GM19023 (cell line): ENCODE data around the gene TBC1D10A.
A peak's percentile ranks its signal among the peaks of the same experiment; 100 is the strongest.
"Not testable (repeated sequence)": the region's sequence is repeated elsewhere in the genome, so short reads cannot be mapped to it uniquely, and the experiment has no call there.

Source experiments
- ATAC-seq: cut with Tn5 transposase; IDR thresholded peaks from one replicate; pipeline ENCODE4 v1.9.1; 2021; ENCODE audit warnings: mild to moderate bottlenecking, moderate library complexity; ENCODE audit not compliant: unreplicated experiment

TBC1D10A gene

GRCh38 chr22:30347255-30347892, 20.6 kb upstream of the TBC1D10A start:
- no peak for ATAC-seq

- no peak for ATAC-seq
Measured at GRCh38 chr22:30344447-30345200, 17.9 kb upstream of the TBC1D10A start.

DNA sequence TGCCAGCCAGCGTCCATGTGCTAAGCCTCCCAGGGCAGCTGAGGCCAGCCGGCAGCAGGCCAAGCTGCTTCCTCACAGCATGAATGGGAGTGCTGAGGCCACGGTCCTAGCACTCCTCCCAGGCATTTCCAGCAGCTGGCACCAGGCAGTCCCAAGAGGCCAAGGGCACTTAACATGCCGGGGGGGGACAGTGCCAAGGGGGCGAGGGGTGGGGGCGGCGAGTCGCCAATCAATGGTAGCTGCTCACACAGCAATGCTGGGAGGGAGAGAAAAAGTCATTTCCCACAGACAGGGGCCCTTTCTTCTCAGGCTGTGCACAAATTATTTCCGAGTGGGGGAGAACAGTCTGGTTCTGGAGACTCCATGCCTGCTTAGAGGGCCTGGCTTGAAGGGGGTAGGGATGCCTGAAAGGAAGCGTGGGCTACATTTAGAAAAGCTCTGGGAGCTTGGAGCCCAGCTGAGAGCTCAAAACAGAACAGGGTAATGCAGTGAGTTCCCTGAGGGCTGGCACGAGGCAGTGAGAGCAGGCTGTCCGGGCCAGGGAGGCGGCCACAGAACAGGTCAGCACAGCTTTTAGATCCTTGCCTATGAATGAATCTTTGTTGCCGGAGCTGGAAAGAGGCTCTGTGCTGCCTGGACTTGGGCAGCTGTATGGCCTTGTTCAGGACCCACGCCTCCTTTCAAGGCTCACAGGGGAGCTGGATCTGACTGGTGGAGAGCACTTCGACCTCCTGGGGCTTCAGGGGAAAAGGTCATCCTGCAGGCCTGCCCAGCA, 14.4 kb upstream of the TBC1D10A start:
- ATAC-seq: no peak

- ATAC-seq: no peak
Measured at GRCh38 chr22:30338802-30339201, 12.1 kb upstream of the TBC1D10A start.

- not testable (repeated sequence) for ATAC-seq
Measured at GRCh38 chr22:30338341-30338740, 11.6 kb upstream of the TBC1D10A start.

- no peak for ATAC-seq
Measured at GRCh38 chr22:30337461-30337778, 10.7 kb upstream of the TBC1D10A start.

GRCh38 chr22:30336752-30337460, 10.2 kb upstream of the TBC1D10A start:
- no peak for ATAC-seq

- ATAC-seq: no peak
Measured at GRCh38 chr22:30335236-30335635, 8.5 kb upstream of the TBC1D10A start.

DNA sequence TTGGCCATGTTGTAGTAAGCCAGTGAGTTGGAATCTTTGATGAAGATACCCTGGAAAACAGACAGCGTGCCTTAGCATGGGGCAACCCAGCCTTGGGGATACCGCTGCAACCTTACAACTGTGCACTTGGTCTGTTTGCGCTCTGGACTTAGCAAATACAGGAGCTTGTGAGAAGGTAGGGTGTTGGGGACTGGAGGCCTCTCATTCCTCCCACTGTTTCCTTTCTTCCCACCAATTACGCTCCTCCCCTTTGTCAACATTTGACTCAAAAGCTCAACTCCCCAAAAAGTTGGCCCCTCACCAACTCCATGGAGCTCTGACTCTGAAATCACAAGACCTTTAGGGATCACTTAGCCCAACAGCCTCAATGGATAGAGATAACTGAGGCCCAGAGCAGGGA, 7.9 kb upstream of the TBC1D10A start:
- no peak for ATAC-seq

DNA sequence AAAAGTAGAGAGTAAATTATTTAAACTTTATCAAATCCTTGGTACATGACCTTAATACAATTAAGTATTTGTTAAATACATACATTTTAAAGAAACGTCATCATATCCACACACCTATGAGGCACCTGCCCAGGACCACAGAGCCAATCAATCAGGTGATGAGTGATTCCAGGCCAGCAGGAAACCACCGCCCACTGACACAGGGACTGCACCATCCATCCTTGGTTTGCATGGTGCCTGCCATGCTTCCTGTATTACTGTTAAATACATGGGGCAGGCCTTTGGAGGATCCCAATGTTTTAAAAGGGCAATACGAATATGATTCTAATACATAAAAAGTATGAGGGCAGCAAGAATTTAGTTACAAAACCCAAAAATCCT, 7.0 kb upstream of the TBC1D10A start:
- ATAC-seq: no peak

DNA sequence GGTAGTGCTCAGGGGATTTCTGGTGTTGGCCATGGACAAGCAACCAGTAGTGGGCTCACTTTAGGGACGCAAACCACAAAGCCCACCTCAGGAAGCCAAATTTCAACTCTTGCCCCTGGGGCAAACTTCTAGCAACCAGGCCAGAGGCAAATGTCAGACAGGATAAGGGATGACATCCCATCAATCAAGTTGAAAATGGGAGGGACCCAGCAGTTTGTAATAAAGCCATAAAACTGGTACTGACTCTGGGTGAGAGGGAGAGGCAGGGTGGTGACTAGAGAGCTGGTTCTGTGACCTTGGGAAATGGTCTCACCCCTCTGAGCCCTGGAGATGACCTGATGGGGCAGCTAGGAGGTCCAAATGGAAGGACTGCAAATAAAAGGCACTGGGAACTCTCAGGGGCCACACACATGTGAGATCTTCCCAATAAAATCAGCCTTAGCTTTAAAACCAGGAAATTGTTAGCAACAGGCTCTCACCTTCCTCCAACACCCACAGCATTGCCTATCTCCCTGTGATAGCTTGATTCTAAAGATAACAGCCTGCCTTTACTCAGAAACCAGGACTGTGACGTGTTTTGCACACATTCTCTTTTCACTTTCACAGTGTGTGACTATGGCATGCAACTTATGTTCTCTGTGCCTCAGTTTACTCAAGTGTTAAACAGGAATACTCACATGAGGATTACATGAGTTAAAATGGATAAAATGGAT, 6.4 kb upstream of the TBC1D10A start:
- no peak for ATAC-seq

- ATAC-seq: no peak
Measured at GRCh38 chr22:30332551-30332950, 5.8 kb upstream of the TBC1D10A start.

DNA sequence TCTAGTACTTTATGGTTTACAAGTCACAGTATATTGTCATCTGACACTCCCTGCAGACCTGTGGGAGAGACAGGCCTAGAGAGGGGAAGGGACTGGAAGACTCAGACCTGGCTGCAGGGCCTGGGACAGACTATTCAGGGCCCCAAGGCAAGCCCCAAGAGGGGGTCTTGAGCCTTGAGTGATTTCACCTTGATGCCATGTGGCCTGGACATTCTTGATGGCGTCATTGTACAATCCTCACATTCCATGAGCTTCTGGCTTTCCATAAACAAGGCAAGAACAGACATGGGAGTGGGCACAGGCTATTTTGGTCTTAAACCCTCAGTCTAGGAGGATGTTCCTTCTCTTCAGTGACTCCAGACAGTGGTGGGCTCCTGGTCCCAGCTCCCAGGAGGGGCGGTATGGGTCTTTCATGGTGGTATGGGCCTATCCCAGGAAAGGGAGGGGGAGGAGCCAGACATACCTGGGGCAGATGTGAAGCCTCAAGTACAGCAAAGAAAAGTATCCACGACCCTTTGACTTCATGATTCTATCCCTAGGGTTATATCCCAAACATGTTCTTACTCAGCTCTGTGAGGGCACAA, 1.8 kb upstream of the TBC1D10A start:
- no peak for ATAC-seq

- ATAC-seq: no peak
Measured at GRCh38 chr22:30327864-30328345, 1.2 kb upstream of the TBC1D10A start.

DNA sequence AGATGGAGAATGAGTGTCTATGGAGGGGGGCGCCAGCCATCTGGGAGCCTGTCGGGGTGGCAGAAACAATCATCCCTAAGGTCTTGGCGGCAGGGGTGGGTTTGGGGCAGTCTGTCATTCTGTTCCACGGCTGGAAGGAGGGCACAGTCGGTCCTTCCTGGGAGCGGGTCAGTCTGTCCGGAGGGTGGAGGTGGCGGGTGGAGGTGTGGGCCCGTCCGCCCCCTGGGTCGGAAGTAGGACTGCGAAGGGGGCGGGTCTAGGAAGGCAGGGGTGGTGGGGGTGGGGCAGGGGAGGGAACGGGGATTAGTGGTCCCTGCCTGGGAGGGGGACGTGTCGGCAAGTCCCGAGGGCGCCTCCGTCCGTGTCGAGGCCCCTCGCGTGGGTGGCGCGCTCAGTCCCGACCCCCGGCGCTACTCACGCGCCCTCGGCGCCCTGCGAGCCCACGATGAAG, 461 bp downstream of the TBC1D10A start:
- peak; percentile 33 for ATAC-seq

DNA sequence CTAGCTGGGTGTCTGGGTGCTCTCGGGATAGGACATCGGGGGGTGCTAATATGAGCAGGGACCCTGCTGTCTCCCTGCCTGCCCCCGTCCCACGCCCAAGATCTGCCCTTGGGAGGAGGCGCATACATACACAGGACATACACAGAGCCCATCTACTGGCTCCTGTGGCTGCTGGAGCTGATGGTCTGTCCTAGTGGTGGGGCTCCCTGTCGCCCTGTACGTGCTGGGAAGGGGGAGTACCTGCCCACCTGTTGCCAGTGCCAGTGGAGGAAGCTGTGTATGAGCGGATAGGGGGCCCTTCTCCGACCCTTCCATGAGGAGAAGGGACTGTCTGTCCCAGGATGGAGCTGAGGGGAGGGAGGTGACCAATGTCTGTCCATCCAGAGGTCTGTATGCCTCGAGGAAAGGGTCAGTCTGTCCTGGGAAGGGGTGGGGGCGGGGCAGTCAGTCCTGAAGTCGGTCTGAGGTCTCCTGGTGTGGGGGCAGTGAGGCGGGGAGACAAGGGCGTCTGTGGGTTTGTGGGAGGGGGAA, 952 bp downstream of the TBC1D10A start:
- no peak for ATAC-seq

- no peak for ATAC-seq
Measured at GRCh38 chr22:30325065-30325720, 1.5 kb downstream of the TBC1D10A start.

DNA sequence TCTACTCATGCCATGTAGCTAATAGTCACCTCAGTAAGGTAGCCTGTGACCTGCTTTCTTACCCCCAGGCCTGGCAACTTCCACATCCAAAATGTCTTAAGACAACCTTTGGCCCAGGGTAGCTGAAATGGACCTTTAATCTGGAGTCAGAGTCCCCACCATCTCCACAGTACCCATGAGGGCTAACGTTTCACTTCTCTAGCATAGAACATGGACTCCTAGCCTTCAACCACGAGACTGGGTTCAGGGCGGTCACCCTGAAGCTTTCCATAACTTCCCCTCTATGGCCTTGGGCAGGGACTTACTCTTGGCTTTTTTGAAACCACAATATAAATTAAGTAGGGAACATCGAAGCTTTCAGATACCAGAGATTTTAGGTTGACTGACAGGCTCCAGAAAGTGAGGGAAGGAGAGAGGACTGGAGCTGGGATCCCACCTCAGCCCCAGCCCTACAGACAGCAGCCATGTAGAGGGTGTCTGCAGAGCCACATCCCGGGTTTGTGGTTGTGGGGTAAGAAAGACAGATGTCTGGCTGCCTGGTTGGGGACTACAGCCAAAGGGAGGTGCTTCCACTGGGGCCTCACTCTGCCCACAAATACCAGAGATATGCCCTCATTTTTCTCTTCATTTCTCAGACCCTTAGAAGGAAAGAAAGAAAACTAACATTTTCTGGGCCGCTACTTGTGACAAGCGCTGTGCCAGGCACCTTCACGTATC, 2.6 kb downstream of the TBC1D10A start:
- no peak for ATAC-seq

GRCh38 chr22:30323246-30323645, 3.5 kb downstream of the TBC1D10A start:
- ATAC-seq: no peak
